Measurements from ENCODE around the gene MTNR1B. TPM values are rescaled to one million over a fixed set of nuclear protein-coding genes. Genes with fewer than 3 reads are reported as not detected.

MTNR1B gene
- total and polyA plus RNA-seq, 4 donors: not detected

DNA sequence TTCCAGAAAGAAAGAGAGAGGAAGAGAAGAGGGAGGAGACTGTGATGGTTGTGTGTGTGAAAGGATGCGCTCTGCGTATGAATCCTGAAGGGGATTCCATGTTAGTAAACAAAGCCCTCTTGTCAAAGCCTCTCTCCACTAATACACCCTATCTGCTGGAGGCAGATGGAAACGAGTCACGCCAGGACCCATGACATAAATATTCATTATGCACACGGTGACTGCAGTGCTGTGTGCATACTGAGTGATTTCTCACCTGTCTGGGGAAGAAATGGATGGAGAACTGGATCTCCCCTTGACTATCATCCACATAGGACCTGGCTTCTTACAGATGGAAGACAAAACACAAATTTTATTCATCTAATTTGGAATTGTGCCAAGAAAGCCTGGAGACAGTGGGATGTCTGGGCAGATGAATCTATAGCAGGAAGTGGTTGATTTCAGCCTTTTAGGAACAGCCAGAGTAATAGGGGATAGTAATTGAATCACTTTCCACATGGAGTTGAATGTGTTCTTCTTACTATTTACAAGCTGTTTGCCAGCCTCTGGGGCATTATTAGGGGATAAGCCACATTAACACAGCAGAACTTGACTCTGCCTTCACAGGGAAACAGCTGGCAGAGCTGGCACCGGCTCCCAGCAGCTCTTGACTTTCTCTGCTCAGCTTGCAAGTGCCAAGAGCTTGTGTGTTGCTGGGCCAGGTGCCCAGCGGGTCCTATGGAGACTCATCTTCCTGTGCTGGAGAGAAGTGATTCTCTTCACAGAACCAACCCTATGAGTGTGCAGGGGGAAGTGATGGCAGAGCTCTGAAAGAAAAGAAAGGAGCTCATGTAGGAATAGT, 9.0 kb downstream of the MTNR1B start:
- Histone ChIP-seq H3K4me3 (ENCODE audit: low read depth in 1 of 3, low read length in 3 of 3) (no peak overlapping the region), H3K36me3 (ENCODE audit: control insufficient read depth in 4 of 4, insufficient read depth in 3 of 4, low read depth in 1 of 4, low read length in 3 of 4) (no peaks in the 10 kb centered on the region), H3K9ac (ENCODE audit: low read depth in 1 of 2, low read length in 2 of 2) (no peak overlapping the region), H3K27ac (ENCODE audit: low read depth in 1 of 2, low read length in 2 of 2) (no peak overlapping the region), H3K9me3 (ENCODE audit: control insufficient read depth in 4 of 4, low read length in 3 of 4) (no peaks in the 10 kb centered on the region), H3K4me1 (ENCODE audit: control insufficient read depth in 4 of 4, insufficient read depth in 4 of 4, low read length in 3 of 4) (no peaks in the 10 kb centered on the region), H3K27me3 (ENCODE audit: control insufficient read depth in 4 of 4, insufficient read depth in 4 of 4, low read length in 3 of 4) (no peaks in the 10 kb centered on the region)
- 90% methylated on average over 7 of the region's 7 CpGs for WGBS
- DNase-seq (ENCODE audit: low spot score): no peak
- TF ChIP-seq FOXA1 (IDR thresholded peaks at IDR 0.05): no peak
- no peak for TF ChIP-seq REST (IDR thresholded peaks at IDR 0.05)
- no peak for TF ChIP-seq NR2F2 (IDR thresholded peaks at IDR 0.05)
- TF ChIP-seq ZBTB33 (IDR thresholded peaks at IDR 0.05): no peak
- TF ChIP-seq HNF4G (IDR thresholded peaks at IDR 0.05): no peak
- no peak for TF ChIP-seq FOXA2 (IDR thresholded peaks at IDR 0.05)
- TF ChIP-seq TAF1 (conservative IDR thresholded peaks at IDR 0.05): no peak
- TF ChIP-seq SP1 (IDR thresholded peaks at IDR 0.05): no peak
- TF ChIP-seq GABPA (IDR thresholded peaks at IDR 0.05 in 1 of 2, conservative IDR thresholded peaks at IDR 0.05 in 1 of 2): no peak
- TF ChIP-seq ATF3 (IDR thresholded peaks at IDR 0.05): no peak
- TF ChIP-seq HNF4A (conservative IDR thresholded peaks at IDR 0.05): no peak
- TF ChIP-seq, protein P1, sequence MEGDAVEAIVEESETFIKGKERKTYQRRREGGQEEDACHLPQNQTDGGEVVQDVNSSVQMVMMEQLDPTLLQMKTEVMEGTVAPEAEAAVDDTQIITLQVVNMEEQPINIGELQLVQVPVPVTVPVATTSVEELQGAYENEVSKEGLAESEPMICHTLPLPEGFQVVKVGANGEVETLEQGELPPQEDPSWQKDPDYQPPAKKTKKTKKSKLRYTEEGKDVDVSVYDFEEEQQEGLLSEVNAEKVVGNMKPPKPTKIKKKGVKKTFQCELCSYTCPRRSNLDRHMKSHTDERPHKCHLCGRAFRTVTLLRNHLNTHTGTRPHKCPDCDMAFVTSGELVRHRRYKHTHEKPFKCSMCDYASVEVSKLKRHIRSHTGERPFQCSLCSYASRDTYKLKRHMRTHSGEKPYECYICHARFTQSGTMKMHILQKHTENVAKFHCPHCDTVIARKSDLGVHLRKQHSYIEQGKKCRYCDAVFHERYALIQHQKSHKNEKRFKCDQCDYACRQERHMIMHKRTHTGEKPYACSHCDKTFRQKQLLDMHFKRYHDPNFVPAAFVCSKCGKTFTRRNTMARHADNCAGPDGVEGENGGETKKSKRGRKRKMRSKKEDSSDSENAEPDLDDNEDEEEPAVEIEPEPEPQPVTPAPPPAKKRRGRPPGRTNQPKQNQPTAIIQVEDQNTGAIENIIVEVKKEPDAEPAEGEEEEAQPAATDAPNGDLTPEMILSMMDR (IDR thresholded peaks at IDR 0.05; ENCODE audit: low read depth, low read length, missing input control): no peak

DNA sequence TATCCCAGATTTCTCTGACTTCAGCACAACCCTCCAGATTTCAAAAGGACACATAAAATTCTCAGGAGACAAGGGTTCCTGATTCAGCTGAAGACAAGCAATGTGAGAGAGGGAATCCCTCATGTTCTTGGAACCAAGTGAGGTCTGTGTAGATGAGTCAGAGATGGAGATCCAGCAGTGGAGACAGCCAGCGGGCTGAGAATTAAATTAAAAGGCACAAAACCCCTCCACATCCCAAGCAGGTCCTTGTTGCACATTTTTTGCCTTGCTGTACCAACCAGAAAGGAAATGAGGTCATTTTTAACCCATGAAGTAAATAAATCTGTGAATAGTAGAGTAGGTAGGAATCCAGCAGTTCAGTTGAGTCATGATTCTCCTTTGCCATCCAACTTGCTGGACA, 9.7 kb downstream of the MTNR1B start:
- no peak for DNase-seq (ENCODE audit: low spot score)
- no peaks in the 10 kb centered on the region for H3K4me1 ChIP-seq (ENCODE audit: control insufficient read depth in 4 of 4, insufficient read depth in 4 of 4, low read length in 3 of 4)
- no peak overlapping the region for H3K4me3 ChIP-seq (ENCODE audit: low read depth in 1 of 3, low read length in 3 of 3)
- no peak overlapping the region for H3K9ac ChIP-seq (ENCODE audit: low read depth in 1 of 2, low read length in 2 of 2)
- no peaks in the 10 kb centered on the region for H3K36me3 ChIP-seq (ENCODE audit: control insufficient read depth in 4 of 4, insufficient read depth in 3 of 4, low read depth in 1 of 4, low read length in 3 of 4)
- H3K27me3 ChIP-seq (ENCODE audit: control insufficient read depth in 4 of 4, insufficient read depth in 4 of 4, low read length in 3 of 4): no peaks in the 10 kb centered on the region
- no peaks in the 10 kb centered on the region for H3K9me3 ChIP-seq (ENCODE audit: control insufficient read depth in 4 of 4, low read length in 3 of 4)
- H3K27ac ChIP-seq (ENCODE audit: low read depth in 1 of 2, low read length in 2 of 2): no peak overlapping the region
- WGBS: 91% methylated on average over 1 of the region's 1 CpG
- TF ChIP-seq FOXA1 (IDR thresholded peaks at IDR 0.05) (no peak), EGR1 (IDR thresholded peaks at IDR 0.05; ENCODE audit: low read depth in 2 of 2) (no peak), ATF3 (IDR thresholded peaks at IDR 0.05) (no peak), NR2F2 (IDR thresholded peaks at IDR 0.05) (no peak), JUND (IDR thresholded peaks at IDR 0.05) (no peak), HNF4A (conservative IDR thresholded peaks at IDR 0.05) (no peak), HNF4G (IDR thresholded peaks at IDR 0.05) (no peak), FOXA2 (IDR thresholded peaks at IDR 0.05) (no peak), ZBTB33 (IDR thresholded peaks at IDR 0.05) (no peak), SP1 (IDR thresholded peaks at IDR 0.05) (no peak), GABPA (IDR thresholded peaks at IDR 0.05 in 1 of 2, conservative IDR thresholded peaks at IDR 0.05 in 1 of 2) (no peak), TAF1 (conservative IDR thresholded peaks at IDR 0.05) (no peak), RAD21 (IDR thresholded peaks at IDR 0.05) (no peak), RXRA (IDR thresholded peaks at IDR 0.05) (no peak)
- TF ChIP-seq, protein P2, sequence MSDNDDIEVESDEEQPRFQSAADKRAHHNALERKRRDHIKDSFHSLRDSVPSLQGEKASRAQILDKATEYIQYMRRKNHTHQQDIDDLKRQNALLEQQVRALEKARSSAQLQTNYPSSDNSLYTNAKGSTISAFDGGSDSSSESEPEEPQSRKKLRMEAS (IDR thresholded peaks at IDR 0.05): no peak
- TF ChIP-seq, protein P1 (IDR thresholded peaks at IDR 0.05; ENCODE audit: low read depth, low read length, missing input control): no peak

Data from liver (tissue), 9 donors.